Measurements from ENCODE around the gene SIMC1. TPM values are rescaled to one million over a fixed set of nuclear protein-coding genes. Genes with fewer than 3 reads are reported as not detected.

Gene SIMC1
- total RNA-seq, 1 experiment from 2014 or later, result 17.9 TPM

- TF ChIP-seq PRDM15 (CRISPR knock-in tag; IDR thresholded peaks at IDR 0.05) (no peak), EMX1 (CRISPR knock-in tag; IDR thresholded peaks at IDR 0.05) (no peak)
Measured at GRCh38 chr5:176339304-176339703, 101.1 kb downstream of the SIMC1 start (continued).

DNA sequence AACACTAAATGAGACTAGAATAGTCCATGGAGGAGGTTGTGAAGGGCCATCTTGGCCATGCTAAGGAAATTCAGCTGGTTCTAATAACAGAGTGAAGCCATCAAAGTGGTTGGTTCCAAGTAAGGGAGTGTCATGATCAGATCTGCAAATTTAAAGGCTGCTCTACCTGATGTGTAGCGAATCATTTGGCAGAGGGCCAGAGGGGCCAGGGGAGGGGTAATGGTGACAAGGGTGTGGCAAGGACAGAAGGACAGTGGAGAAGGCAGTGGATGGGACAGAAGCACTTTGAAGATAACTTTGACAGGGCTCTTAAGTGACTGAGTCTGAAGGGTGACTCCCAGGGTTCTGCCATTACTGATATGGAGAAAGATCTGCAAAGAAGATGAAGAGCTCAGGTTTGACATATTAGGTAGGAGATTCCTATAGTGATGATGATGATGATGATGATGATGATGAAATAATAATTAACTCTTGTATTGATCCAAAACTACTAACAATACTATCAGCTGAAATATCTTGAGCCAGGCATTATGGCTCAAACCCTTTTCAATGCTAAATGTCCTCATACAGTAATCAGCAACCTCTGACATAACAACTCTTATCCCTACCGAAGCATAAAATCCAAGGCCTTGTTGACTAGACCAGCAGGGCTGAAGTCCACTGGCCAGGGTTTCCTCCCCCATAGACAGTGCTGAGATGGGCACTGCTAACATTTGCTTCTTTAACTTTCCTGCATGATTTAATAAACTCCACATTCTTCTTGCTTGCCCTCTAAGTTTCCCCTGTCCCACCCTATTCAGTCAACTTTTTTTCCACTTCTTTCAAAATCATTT lies 103.3 kb downstream of the SIMC1 start:
- Mint-ChIP-seq H3K4me1 (no peaks in the 10 kb centered on the region), H3K36me3 (peaks cover 25% of the 10 kb centered on the region), H3K4me3 (no peak overlapping the region), H3K27ac (no peak overlapping the region), H3K9me3 (no peaks in the 10 kb centered on the region), H3K27me3 (ENCODE audit: low read depth) (no peaks in the 10 kb centered on the region)
- no peak for ATAC-seq
- ChIA-PET CTCF (no interaction called here), POLR2A (no interaction called here)
- DNase-seq (ENCODE audit: low spot score), result no peak
- TF ChIP-seq ZNF317 (CRISPR knock-in tag; IDR thresholded peaks at IDR 0.05; ENCODE audit: borderline replicate concordance, low read depth) (no peak), FOXP4 (CRISPR knock-in tag; IDR thresholded peaks at IDR 0.05) (no peak), TCF7 (CRISPR knock-in tag; IDR thresholded peaks at IDR 0.05; ENCODE audit: low read depth) (no peak), TEAD1 (CRISPR knock-in tag; IDR thresholded peaks at IDR 0.05) (no peak), HMGA2 (CRISPR knock-in tag; IDR thresholded peaks at IDR 0.05) (no peak), ZNF263 (CRISPR knock-in tag; IDR thresholded peaks at IDR 0.05; ENCODE audit: low read depth) (no peak), FOXP1 (CRISPR knock-in tag; IDR thresholded peaks at IDR 0.05; ENCODE audit: borderline replicate concordance) (no peak), HMGXB4 (CRISPR knock-in tag; IDR thresholded peaks at IDR 0.05) (no peak), NR2C2 (CRISPR knock-in tag; IDR thresholded peaks at IDR 0.05) (no peak), ESRRA (CRISPR knock-in tag; IDR thresholded peaks at IDR 0.05; ENCODE audit: borderline replicate concordance) (no peak), CREB1 (CRISPR knock-in tag; IDR thresholded peaks at IDR 0.05) (no peak), ETV6 (CRISPR knock-in tag; IDR thresholded peaks at IDR 0.05) (no peak), SMAD4 (CRISPR knock-in tag; IDR thresholded peaks at IDR 0.05) (no peak), ZNF416 (CRISPR knock-in tag; IDR thresholded peaks at IDR 0.05) (no peak), ZNF532 (CRISPR knock-in tag; IDR thresholded peaks at IDR 0.05; ENCODE audit: borderline replicate concordance) (no peak)
- TF ChIP-seq, protein P1, sequence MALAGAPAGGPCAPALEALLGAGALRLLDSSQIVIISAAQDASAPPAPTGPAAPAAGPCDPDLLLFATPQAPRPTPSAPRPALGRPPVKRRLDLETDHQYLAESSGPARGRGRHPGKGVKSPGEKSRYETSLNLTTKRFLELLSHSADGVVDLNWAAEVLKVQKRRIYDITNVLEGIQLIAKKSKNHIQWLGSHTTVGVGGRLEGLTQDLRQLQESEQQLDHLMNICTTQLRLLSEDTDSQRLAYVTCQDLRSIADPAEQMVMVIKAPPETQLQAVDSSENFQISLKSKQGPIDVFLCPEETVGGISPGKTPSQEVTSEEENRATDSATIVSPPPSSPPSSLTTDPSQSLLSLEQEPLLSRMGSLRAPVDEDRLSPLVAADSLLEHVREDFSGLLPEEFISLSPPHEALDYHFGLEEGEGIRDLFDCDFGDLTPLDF (CRISPR knock-in tag; IDR thresholded peaks at IDR 0.05), result no peak
- TF ChIP-seq, protein P2, sequence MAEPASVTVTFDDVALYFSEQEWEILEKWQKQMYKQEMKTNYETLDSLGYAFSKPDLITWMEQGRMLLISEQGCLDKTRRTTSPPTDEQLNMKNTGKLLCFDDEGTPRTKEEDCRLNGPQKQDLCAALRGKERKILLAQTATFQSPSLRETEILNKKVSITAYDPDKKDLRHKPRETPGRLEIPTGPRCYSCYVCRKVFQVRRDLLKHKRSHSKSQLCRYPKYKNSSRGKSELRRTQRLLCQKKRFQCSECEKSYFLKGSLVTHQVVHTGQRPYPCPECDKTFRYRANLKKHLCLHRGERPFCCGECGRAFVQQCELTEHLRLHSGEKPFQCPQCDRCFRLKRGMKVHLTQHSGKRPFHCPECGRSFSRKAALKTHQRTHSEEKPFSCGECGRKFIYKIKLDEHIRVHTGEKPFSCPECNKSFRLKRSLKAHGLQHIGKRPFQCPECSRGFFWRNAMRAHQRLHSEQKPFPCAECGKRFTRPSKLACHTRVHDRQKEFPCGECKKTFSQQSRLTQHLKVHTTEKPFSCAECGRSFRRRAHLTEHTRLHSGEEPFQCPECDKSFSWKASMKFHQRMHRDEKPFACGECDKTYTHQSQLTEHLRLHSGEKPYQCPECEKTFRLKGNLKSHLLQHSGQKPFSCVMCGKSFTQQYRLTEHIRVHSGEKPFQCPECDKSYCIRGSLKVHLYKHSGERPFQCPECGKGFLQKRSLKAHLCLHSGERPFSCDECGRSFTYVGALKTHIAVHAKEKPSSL (CRISPR knock-in tag; conservative IDR thresholded peaks at IDR 0.05), result no peak
